Measurements from ENCODE around the gene NIP7. TPM values are rescaled to one million over a fixed set of nuclear protein-coding genes. Genes with fewer than 3 reads are reported as not detected.
A peak's percentile ranks its signal among the peaks of the same experiment; 100 is the strongest.

Gene NIP7
- total and polyA plus RNA-seq, 9 of the 15 experiments (the other 6 are each of a cell fraction or from before 2014, with no cell fraction given), result 28.9 to 85.5 (median 72.5) TPM

- no peak for TF ChIP-seq THRB (CRISPR knock-in tag; conservative IDR thresholded peaks at IDR 0.05)
- 0 out of 4 replicates have a peak, but pooled peaks of 1 of the 2 experiments have one; percentile 10 for TF ChIP-seq MAZ (CRISPR knock-in tag; conservative IDR thresholded peaks at IDR 0.05 in 1 of 2, IDR thresholded peaks at IDR 0.05 in 1 of 2)
- TF ChIP-seq ZBTB1 (CRISPR knock-in tag; IDR thresholded peaks at IDR 0.05; ENCODE audit: borderline replicate concordance, low read depth), result peak; percentile 46; the same call in 1 of the 2 replicates
- TF ChIP-seq, protein P1, sequence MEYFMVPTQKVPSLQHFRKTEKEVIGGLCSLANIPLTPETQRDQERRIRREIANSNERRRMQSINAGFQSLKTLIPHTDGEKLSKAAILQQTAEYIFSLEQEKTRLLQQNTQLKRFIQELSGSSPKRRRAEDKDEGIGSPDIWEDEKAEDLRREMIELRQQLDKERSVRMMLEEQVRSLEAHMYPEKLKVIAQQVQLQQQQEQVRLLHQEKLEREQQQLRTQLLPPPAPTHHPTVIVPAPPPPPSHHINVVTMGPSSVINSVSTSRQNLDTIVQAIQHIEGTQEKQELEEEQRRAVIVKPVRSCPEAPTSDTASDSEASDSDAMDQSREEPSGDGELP (CRISPR knock-in tag; IDR thresholded peaks at IDR 0.05; ENCODE audit: borderline replicate concordance), result peak; percentile 46; the same call in 1 of the 2 replicates
- peak; percentile 27 for TF ChIP-seq CCNT2 (IDR thresholded peaks at IDR 0.05; ENCODE audit: borderline replicate concordance, extremely low read depth, insufficient read length, low read depth, low read length)
- no peak for TF ChIP-seq ZNF696 (CRISPR knock-in tag; conservative IDR thresholded peaks at IDR 0.05)
- TF ChIP-seq, protein P2, sequence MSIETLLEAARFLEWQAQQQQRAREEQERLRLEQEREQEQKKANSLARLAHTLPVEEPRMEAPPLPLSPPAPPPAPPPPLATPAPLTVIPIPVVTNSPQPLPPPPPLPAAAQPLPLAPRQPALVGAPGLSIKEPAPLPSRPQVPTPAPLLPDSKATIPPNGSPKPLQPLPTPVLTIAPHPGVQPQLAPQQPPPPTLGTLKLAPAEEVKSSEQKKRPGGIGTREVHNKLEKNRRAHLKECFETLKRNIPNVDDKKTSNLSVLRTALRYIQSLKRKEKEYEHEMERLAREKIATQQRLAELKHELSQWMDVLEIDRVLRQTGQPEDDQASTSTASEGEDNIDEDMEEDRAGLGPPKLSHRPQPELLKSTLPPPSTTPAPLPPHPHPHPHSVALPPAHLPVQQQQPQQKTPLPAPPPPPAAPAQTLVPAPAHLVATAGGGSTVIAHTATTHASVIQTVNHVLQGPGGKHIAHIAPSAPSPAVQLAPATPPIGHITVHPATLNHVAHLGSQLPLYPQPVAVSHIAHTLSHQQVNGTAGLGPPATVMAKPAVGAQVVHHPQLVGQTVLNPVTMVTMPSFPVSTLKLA (conservative IDR thresholded peaks at IDR 0.05), result peak in 1 of 2 experiments; percentile 36; a peak in 1 of 4 replicates
- no peak for TF ChIP-seq COPS2 (conservative IDR thresholded peaks at IDR 0.05)
- TF ChIP-seq GABPA (tag; conservative IDR thresholded peaks at IDR 0.05; ENCODE audit: low read depth), result peak; percentile 62; the same call in 1 of the 2 replicates
- TF ChIP-seq, protein P3, sequence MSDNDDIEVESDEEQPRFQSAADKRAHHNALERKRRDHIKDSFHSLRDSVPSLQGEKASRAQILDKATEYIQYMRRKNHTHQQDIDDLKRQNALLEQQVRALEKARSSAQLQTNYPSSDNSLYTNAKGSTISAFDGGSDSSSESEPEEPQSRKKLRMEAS (CRISPR knock-in tag; IDR thresholded peaks at IDR 0.05), result 0 out of 2 replicates have a peak, but pooled peaks have one; percentile 30
- TF ChIP-seq CREB3L1 (IDR thresholded peaks at IDR 0.05; ENCODE audit: borderline replicate concordance, low read depth), result 0 out of 2 replicates have a peak, but pooled peaks have one; percentile 41
- TF ChIP-seq TAF1 (IDR thresholded peaks at IDR 0.05; ENCODE audit: control insufficient read depth, extremely low read depth, insufficient read depth, low read length, severe bottlenecking), result no peak
- no peak for TF ChIP-seq ZNF253 (CRISPR knock-in tag; conservative IDR thresholded peaks at IDR 0.05)
- TF ChIP-seq ZNF24 (IDR thresholded peaks at IDR 0.05), result peak; percentile 82
- 0 out of 2 replicates have a peak, but pooled peaks have one; percentile 34 for TF ChIP-seq KLF1 (tag; IDR thresholded peaks at IDR 0.05)
- TF ChIP-seq MED1 (CRISPR knock-in tag; IDR thresholded peaks at IDR 0.05; ENCODE audit: borderline replicate concordance), result 0 out of 2 replicates have a peak, but pooled peaks have one; percentile 32
Measured at GRCh38 chr16:69311533-69312387, 27.8 kb upstream of the NIP7 start (continued).

All from K562 (cell line).